Stimulated activated CD8-positive, alpha-beta memory T cell treated with anti-CD3 and anti-CD28 coated beads, Interleukin-4, amount 100 ng/mL, for 24 hours (primary cell): ENCODE results near the gene EXT2.

Source experiments
- DNase-seq: peaks from one replicate; pipeline ENCODE4 v3.0.0-alpha.2; 2020; ENCODE audit warnings: low read depth

The EXT2 gene

GRCh38 chr11:44165432-44165831 is 70.0 kb downstream of the EXT2 start:
- DNase-seq = no peak

GRCh38 chr11:44167046-44167445 is 71.6 kb downstream of the EXT2 start:
- no peak for DNase-seq

- DNase-seq = no peak
Observed at GRCh38 chr11:44171518-44171917, 76.0 kb downstream of the EXT2 start.

DNA sequence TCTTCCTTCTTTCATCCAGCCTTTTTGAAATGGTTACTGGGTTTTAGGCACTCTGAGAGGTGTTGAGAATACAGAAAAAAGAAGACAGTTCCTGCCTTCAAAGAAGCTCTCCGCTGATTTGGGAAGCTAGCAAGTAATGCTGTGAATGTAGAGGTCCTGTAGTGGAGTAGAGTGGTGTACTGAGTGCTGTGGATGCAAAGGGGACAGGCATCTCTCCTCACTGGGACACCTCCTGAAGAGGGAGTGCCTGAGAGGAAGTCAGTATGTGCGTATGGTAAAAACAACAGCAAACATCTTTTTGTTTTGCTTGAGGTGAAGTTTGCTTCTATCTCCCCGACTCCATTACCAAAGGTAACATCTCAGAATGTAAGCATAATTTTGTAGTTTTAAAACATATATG is 77.5 kb downstream of the EXT2 start:
- no peak for DNase-seq

DNA sequence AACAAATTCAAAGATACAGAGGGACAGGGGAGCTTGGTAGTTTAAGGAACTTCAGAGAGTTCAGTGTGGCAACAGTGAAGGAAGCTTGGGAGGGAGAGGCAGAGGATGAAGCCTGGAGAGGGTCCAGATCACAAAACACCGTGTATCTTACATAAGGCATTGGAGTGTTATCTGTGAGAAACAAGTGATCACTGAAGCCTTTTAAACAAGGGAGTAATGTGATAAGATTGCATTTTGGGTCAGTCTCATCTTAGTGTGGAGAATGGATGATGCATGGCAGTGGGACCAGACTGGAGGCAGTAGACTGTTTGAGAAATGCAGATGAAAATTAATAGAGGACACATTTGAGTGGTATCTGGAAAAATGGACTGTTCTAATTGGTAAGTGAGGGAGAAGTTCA is 79.4 kb downstream of the EXT2 start:
- no peak for DNase-seq

DNA sequence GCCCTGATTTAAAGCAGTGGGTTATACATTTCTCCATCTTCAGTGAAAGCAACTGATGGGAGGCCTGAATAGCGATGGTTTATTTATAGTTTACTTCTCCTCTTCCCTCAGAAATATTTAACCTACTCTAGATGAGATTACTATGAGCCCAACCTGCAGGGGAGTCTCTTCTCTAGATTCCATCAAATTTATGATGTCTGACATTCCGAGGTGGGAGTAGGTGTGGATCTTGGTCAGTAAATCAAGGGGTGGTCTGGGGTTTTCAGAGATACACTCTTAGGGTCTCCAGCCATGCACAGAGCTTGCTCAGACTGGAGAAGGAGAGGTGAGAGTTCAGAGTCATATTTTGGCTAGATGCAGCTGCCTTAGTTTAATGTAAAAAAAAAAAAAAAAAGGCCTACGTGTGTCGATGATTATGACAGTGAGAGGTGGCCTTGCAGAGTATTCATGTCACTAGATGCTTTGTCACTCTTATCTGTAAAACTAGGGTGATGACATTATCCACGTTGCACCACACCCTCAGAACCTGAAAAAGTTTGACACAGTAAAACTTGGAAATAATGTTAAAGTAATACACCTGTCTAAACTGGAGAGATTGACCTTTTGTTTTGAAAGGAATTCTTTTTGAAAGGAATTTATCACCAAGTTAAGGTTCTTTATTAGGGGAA is 81.2 kb downstream of the EXT2 start:
- DNase-seq = no peak

DNA sequence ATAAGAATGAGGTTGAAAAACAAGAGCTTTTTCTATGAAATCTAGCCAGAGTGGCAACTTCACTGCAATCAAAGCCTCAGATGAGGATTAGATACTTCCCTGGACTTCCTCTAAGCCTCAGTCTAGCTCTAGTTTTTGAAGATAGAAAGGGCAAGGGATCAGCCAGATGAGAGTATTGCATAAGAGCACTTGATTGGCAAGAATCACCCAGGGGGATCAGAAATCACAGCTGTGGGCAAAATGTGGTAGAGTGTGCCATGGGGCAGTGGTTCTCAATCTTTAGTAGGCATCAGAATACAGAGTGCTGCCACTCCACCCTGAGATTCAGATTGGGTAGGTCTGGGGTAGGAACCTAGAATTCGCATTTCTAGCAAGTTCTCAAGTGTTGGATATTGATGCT is 82.4 kb downstream of the EXT2 start:
- no peak for DNase-seq

- no peak for DNase-seq
Observed at GRCh38 chr11:44178381-44178780, 82.9 kb downstream of the EXT2 start.

DNA sequence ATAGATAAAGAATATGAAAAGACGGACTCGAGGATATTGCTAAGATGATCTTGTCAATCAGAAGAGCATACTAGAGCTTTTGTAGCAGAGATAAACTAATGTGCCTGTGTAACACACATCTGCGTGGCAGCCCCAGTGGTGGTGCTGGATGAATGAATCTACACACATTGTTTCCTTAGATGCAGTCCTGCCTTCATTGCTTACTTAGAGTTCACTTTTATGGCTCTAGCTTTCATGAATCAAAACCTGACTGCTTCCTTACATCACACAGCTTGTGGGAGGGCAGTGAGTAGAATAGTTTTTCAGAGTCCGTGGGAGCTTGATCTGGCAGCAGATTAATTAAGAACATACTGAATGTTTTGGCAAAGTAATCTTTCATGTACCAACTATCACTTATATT is 83.7 kb downstream of the EXT2 start:
- DNase-seq = no peak

- DNase-seq = no peak
Observed at GRCh38 chr11:44180107-44180506, 84.6 kb downstream of the EXT2 start.

GRCh38 chr11:44185522-44185921 is 90.0 kb downstream of the EXT2 start:
- DNase-seq = no peak

- no peak for DNase-seq
Observed at GRCh38 chr11:44186321-44186930, 90.9 kb downstream of the EXT2 start.

DNA sequence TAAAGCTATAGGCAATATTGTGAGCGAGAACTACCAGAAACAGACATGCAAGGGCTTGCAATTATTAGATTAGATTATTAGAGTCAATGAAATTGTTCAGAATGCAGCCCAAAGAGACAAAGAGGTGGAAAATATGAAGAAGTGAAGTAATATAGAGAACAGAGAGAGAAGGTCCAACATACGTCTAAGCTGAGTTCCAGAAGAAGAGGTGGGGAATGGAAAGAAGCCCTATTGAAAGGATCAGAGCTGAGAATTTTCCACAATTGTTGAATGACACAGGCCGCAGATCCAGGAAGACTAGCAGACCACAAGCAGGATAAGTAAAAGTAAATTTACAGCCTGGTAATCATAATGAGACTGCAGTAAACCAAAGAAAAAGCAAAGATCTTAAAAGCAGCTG is 93.2 kb downstream of the EXT2 start:
- no peak for DNase-seq

DNA sequence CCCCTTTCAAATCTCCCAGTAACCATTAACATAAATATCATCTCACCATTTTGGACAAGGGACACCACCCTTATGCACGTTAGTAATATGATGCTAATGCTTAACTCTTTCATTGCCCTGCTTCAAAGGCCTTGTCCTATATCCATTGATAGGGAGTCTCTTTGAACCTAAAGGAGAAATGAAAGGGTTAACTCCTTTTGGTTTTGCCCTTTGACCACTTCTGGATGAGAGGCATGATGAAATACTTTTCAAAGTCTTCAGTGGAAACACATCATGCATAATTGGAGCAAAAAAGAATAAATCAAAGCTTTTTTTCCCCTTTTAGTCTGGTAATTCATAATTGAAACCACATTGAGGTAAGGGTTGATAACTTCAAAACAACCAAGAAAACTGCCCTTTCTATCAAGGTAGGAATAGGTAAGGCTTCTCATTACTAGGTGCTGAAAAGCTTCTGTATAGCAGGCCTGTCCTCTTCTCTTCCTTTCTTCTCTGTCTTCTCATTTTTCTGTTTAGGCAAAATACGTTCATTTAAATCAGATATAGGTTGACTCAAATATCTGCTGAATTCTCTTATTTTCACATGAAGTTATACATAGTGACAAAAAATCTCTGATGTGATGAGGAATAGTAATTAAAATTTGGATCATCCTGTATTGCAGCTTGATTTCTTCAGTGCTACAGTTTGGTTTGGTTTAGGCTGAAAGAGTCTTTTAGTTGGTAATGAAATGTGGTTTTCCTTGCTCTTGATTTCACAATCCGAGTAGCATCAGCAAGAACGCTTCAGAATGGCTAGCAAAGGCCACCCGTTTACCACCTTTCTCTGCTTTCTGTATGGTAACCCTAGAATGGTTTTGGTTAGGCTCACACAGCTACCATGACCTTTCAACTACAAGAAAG is 94.8 kb downstream of the EXT2 start:
- no peak for DNase-seq

GRCh38 chr11:44190883-44191230 is 95.4 kb downstream of the EXT2 start:
- DNase-seq = no peak

DNA sequence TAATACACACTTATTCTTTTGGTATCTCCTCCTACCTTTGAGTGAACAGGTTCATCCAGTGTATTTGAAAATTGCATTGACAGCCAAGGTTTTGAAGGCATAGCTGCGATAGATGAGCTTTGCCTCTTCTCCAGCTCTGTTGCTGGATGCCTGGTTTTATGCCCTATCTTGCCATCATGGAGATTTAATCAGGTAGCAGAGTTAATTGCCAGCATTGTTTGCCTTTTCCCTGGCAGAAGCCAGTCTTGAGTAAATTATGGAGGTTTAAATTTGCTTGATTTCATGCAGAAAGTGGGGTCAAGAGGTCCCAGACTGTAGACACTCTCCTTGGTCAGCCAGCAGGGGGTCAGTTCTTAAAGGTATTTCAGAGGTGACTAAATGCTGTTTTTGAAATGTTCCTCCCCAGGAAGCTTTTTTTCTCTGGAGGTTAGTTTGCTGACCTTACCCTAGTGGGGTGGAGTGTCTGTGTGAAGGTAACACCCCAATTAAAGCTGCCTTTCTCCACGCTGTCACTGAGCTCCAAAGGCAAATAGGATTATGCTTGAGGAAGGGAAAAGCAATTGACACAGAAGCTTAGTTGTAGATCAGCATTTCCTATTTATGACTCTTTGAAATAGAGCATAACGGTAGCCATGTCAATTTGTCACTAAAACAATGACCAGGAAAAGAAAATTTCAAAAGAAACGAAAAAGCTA is 96.0 kb downstream of the EXT2 start:
- DNase-seq = no peak

- DNase-seq = no peak
Observed at GRCh38 chr11:44192017-44192385, 96.5 kb downstream of the EXT2 start.

DNA sequence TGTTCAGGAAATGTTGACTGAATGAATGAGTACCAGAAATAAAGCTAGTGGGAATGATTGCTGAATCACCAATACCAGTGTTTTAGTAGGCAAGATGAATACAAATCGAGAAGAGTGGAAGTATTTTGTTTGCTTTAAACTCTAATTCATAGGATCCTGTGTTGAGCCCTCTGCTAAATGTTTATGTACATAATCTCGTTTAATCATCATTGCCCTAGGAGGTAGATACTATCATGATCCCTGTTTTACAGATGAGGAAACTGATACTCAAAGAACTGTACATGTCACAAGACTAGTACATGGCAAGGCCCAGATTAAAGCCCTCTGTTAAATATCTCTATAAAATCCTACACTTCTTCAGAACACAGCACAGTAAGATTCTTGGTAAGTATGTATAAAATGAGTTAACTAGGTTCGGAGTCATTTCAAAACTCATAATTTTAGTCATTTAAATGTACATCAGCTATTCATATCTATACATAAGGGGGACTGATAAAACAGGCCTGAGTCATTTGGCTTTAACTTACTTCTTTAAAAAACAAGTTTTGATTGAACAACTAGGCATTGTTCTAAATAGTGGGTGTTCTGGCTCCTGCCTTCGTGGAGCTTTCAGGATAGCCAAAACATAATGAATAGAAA is 97.1 kb downstream of the EXT2 start:
- no peak for DNase-seq

GRCh38 chr11:44193856-44194255 is 98.4 kb downstream of the EXT2 start:
- no peak for DNase-seq

DNA sequence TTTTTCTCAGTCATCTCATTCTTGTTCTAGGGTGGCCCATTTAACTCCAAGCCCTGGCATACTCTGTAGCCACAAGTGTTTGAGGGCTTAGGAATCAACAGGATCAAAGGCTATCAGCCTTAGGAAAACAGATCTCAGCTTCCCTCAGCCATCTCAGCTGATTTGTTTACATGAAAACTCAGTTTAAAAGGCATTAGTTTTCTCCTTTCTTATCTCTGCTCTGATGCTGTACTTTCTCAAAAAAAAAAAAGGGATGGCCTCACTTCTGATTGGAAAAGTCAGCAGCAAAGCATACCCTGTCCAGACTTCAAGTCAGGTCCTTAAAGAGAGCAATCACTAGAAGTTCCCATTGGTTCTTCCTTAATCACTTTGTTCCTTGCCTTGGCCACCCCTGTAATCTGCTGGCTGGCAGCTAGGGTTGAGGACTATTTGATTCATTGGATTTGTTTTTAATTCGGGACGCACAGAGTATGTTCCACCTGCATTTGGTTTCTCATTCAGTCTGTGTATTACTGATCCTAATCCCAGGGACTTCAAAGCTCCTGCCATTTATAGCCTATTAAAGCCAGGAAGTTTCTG is 102.8 kb downstream of the EXT2 start:
- DNase-seq = no peak

GRCh38 chr11:44199298-44199697 is 103.8 kb downstream of the EXT2 start:
- DNase-seq = no peak

- DNase-seq = no peak
Observed at GRCh38 chr11:44199816-44200215, 104.3 kb downstream of the EXT2 start.
